HG02981 (cell line): ENCODE results near the gene LPAR2.
"Not testable (repeated sequence)": the region's sequence is repeated elsewhere in the genome, so short reads cannot be mapped to it uniquely, and the experiment has no call there.

Experiments used
- ATAC-seq: cut with Tn5 transposase; IDR thresholded peaks from one replicate; pipeline ENCODE4 v1.9.1; 2021; ENCODE audit warnings: mild to moderate bottlenecking, moderate library complexity; ENCODE audit not compliant: unreplicated experiment

The LPAR2 gene

GRCh38 chr19:19627621-19628500 lies at the start of gene LPAR2:
TSS of gene LPAR2 (minus strand) at chr19:19628220. CDS start at chr19:19627275, 945 bp downstream.
- peak; percentile 59 for ATAC-seq

DNA sequence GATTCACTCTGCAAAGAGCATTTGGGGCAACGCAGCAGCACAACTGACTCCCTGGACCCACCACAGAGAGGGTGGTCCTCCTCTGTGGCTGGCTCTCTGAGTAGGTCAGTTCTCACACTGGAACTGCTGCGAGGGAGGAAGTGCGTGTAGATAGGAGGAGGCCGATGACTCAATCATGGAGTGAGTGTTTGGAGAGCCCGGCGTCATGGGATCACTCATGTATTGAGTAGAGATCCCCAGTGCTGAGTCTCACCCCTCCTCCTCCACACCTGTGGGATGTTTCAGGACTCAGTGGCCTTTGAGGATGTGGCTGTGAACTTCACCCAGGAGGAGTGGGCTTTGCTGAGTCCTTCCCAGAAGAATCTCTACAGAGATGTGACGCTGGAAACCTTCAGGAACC lies 49.6 kb upstream of the LPAR2 start:
- no peak for ATAC-seq

DNA sequence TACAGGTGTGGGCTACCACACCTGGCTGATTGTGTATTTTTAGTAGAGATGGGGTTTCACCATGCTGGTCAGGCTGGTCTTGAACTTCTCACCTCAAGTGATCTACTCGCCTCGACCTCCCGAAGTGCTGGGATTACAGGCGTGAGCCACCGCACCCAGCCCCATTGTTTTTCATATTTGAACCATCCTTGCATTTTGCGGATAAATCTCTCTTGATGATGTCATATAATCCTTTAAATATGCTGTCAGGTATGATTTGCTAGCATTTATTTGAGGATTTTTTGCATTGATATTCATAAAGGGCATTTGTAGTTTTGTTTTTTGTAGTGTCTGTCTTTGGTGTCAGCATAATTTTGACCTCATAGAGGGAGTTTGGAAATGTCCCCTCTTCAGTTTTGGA lies 46.3 kb upstream of the LPAR2 start:
- ATAC-seq: no peak

- ATAC-seq: no peak
Observed at GRCh38 chr19:19672816-19673215, 44.8 kb upstream of the LPAR2 start.

DNA sequence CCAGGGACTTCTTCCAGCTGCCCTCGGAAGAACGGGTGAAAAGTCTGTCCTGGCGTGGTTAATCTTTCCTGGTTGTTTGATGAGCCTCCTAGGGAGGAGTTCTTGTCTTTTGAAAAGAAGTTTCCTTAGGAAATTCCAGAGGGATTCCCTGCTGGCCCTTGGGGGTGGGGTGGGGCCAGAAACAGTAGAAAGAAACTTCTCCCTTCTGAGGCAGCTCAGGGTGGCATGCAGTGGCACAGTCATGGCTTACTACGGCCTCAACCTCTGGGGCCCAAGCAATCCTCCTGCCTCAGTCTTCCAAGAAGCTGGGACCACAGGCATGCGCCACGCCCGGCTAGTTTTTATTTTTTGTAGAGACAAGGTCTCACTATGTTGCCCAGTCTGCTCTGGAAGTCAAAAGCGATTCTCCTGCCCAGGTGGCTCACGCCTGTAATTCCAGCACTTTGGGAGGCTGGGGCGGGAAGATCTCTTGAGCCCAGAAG lies 42.1 kb upstream of the LPAR2 start:
- ATAC-seq: no peak

DNA sequence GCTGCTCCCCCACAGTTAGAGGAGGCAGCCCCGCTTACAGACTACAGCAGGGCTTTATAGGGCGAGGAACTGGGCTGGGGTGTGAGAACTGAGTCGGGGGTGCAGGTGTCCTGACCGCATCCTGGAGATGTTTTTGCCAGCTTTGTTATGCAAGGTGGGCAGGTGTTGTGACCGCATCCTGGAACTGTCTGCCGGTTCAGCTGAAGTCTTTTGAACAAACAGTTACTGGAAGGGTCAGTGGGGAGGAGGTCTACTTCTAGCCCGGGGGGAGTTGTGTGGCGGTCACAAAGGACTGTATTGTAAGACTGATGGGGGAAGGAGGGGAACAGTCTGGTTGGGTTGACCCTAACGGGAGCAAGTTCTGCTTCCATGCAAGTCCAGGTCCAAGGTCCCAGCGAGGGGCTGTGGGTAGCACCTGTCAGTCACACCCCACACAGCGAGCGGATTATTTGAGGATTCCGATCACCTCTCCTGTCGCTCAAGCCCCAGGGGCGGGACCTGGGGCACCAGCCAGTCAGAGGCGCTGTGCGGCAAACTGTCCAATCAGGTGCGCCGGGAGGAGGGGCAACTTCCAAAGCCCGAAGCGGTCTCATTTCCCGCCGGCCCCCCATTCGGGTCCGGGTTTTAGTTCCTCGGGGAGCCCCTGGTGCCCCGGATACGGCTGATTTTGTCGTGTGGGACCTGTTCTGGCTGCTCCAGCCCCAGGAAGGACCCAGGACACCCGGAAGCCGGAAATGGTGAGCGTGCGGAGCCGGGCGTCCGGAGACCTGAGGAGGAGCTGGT lies 40.4 kb upstream of the LPAR2 start, which contains the start of gene ZNF101:
TSS of gene ZNF101 (plus strand) at position 610 of the 783 bp plus-strand sequence. CDS start at position 735, 125 bp downstream.
- ATAC-seq: peak; percentile 67

- not testable (repeated sequence) for ATAC-seq
Observed at GRCh38 chr19:19665420-19665948, 37.5 kb upstream of the LPAR2 start.

DNA sequence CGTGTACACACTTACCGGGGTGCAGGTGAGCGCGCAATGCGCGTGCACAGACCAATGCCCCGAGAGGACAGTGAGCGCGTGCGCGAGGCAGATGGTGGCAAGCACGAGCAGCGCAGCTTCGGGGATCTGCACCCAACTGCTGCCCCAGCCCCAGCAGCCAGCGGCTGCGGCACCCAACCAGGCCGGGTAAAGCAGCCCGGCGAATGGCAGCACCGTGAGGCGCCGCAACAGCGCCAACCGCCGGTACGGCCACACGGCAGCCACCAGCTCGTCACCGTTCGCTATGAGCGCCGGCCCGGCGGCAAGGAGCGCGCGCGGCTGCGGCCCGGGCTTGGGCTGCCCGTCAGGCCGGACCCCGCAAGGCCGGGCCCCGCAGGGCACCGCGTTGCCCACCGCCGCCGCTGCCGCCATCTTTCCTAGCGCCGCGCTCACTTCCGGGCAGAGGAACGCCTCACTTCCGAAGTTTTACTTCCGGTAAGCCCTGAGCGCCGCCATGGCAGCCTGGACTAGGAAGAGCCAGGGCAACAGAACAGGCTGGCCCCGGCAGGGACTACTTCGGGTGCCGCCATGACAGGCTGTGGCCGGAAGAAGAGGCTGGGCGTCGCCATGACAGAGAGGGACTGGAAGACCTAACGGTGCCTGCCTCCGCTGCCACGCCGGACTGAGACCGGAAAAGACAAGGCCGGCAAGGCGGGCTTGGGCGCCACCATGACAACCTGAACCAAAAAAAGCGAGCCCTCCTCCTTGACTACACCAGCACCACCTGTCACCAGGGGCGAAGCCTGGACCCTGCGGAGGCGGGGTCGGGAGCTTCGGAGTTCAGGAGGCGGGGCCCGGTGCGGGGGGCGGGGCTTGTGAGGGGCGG lies 35.5 kb upstream of the LPAR2 start, which contains the start of gene ATP13A1:
TSS of gene ATP13A1 (minus strand) at position 421 of the 865 bp plus-strand sequence. CDS start at position 411, 10 bp downstream.
- peak; percentile 68 for ATAC-seq

GRCh38 chr19:19662871-19663255 lies 34.8 kb upstream of the LPAR2 start:
- ATAC-seq: no peak

DNA sequence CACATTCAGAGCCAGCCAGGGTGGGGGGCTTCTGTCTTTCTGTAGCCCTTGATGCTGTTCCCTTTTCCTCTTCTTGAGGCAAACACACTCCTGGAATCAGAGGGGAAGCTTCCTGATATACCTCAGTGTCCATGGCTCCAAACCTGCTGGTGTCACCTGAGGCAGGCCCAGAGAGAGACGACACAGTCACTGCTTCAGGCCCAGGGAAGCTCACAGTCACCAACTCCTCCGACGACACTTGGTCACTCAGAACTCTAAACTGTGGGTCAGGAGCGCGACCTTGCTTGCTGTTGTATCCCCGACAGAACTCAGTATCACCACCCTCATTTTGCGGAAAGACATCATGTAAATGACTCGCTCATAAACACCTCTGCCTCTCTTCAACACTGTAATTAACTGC lies 34.3 kb upstream of the LPAR2 start:
- ATAC-seq: no peak

DNA sequence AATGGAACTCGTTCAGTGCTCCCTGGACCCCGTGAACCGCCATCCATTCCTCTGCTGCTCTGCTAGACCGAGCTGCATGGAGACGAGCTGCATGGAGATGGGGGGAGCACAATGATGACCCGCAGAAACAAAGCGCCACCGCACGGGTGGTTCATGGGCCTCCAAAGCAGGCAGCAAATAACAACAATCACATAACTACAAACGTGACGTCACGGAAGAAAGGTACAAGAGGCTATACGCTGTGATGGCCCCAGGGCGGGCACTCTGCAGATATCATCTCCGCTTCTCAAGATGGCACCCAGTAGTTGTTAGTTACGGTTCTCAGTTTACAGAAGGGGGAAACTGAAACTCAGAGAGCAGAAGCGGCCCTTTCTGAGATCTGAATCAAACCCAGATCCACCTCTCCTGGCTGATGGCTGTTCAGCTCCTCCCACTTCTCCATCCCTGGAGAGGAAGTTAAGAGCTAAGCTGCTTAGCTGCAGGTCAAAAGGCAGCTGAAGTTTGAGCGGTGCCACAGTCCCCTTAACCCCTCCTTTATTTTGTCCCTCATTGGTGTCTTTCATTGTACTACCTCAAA lies 33.7 kb upstream of the LPAR2 start:
- no peak for ATAC-seq

DNA sequence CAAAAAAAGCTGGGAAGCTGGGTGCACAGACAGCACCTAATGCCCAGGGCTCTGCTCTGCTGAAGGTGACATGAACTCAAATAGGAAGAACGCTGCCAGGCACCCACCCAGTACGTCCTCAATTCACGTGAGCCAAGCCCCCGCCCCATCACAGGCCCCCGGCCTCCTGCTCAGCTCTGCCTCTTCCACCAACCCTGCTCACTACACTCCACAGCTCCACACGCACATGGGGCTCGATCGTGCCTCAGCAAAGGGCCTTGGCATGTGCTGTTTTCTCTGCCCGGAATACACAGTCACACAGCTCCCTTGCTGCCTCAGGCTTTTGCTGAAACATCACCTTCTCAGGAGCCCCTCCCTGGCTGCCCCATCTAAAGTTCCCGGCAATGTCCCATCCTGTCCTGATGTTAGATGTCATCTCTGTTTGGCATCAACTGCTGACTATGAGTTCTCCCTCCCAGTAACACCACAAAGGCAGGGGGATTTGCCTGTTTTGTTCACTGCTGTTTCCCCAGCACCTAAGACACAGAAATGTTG lies 33.2 kb upstream of the LPAR2 start:
- no peak for ATAC-seq

DNA sequence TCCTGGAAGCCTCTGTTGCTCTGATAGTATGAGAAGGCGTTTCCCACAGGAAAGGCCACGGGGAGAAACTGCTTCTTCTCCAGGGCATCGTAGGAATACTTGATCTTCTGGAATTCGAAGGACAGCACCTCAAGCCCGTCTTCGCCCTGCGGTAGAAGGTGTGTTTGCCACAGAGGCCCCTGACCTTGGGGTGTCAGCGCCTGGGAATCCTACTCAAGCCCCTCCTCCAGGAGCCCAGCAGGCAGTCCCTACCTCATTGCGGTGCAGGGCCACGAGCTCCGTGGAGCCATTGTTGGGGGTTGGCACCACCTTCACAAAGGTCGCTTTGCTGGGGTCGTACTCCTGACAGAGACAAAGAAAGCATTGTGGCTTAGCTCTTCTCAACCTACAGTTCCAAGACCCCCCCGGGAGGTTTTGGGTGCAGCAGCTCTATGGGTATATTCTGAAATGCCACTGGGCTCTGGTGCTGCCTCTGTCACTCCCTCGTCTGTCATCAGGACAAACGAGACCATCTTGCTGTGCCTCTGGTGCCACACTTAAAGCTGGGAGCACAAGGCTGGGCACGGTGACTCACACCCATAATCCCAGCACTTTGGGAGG lies 31.7 kb upstream of the LPAR2 start:
- ATAC-seq: no peak

- ATAC-seq: no peak
Observed at GRCh38 chr19:19657397-19657783, 29.4 kb upstream of the LPAR2 start.

- no peak for ATAC-seq
Observed at GRCh38 chr19:19656451-19657396, 28.7 kb upstream of the LPAR2 start.

GRCh38 chr19:19655641-19656343 lies 27.8 kb upstream of the LPAR2 start:
- no peak for ATAC-seq

DNA sequence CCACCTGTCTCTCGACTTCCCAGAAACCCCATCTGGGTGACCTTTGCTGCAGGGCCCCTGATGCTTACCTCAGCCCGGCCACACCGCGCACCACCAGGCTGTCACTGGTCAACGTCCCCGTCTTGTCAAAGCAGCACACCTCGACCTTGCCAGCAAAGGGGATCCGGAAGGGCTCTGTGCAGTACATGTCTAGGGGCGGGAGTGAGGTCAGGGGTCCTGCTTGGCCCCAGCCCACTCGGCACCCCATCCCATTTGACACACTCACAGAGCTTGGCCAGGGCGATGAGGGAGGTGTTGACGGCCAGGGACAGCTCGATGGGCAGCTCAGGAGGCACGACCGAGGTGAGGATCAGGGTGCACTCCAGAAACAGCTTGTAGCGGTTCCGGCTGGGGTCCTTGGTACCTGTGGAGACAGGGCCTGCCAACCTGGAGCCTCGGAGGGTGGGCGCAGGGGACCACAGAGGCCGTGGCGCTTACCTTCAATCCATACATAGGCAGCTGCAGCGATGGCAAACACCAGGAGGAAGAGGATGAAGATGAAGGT lies 27.1 kb upstream of the LPAR2 start:
- no peak for ATAC-seq
